WTC11 (cell line): ENCODE measurements around the gene CNOT6L. TPM values are rescaled to one million over a fixed set of nuclear protein-coding genes. Genes with fewer than 3 reads are reported as not detected.

Source experiments
- ATAC-seq: fragments of 200-7000 bp; cut with Tn5 transposase; 2 replicates; pipeline ENCODE4 v1.10.0; 2021; ENCODE audit warnings: mild to moderate bottlenecking, moderate library complexity
- CTCF ChIA-PET: fragments of 300-600 bp; sonication (Branson Sonifier 250); formaldehyde crosslinking; loops from one replicate; lab custom pipeline; 2021; ENCODE audit warnings: antibody characterized with exemption; lab: Charles Lee
- POLR2A ChIA-PET: fragments of 350-600 bp; sonication (Branson Sonifier 250); formaldehyde crosslinking; loops from one replicate; lab custom pipeline; 2021; ENCODE audit warnings: antibody characterized with exemption; lab: Charles Lee
- DNase-seq: peaks from one replicate; pipeline ENCODE4 v3.0.0; 2021; ENCODE audit warnings: low spot score
- H3K27ac Mint-ChIP-seq: 2 replicates; pipeline ENCODE4 v1.8.0; 2021; ENCODE audit warnings: mixed read lengths
- H3K27me3 Mint-ChIP-seq: 2 replicates; pipeline ENCODE4 v1.8.0; 2021; ENCODE audit warnings: low read depth, mild to moderate bottlenecking, moderate library complexity, mixed read lengths
- H3K36me3 Mint-ChIP-seq: 2 replicates; pipeline ENCODE4 v1.8.0; 2021; ENCODE audit warnings: mixed read lengths
- H3K4me1 Mint-ChIP-seq: 2 replicates; pipeline ENCODE4 v1.8.0; 2022; ENCODE audit warnings: mixed read lengths
- H3K4me3 Mint-ChIP-seq: 2 replicates; pipeline ENCODE4 v1.8.0; 2021; ENCODE audit warnings: mild to moderate bottlenecking, moderate library complexity, mixed read lengths
- H3K9me3 Mint-ChIP-seq: 2 replicates; pipeline ENCODE4 v1.8.0; 2021; ENCODE audit warnings: mixed read lengths
- CREM ChIP-seq: sonication (generic); formaldehyde crosslinking; IDR thresholded peaks from 2 replicates; pipeline ENCODE4 v1.8.1; 2022; ENCODE audit warnings: mild to moderate bottlenecking, missing genetic modification reagents, moderate library complexity
- EMX1 ChIP-seq: fragments of 250-450 bp; sonication (Bioruptor Pico); IDR thresholded peaks from 2 replicates; pipeline ENCODE4 v1.8.0; 2021; ENCODE audit warnings: mild to moderate bottlenecking
- IRF2 ChIP-seq: sonication (generic); formaldehyde crosslinking; IDR thresholded peaks from 2 replicates; pipeline ENCODE4 v1.8.0; 2022; ENCODE audit warnings: low read depth, missing genetic modification reagents, borderline replicate concordance
- JAZF1 ChIP-seq: fragments of 250-450 bp; sonication (Bioruptor Pico); IDR thresholded peaks from 2 replicates; pipeline ENCODE4 v1.9.0; 2021; ENCODE audit warnings: moderate library complexity, mild to moderate bottlenecking, inconsistent platforms
- JUN ChIP-seq: sonication (generic); formaldehyde crosslinking; IDR thresholded peaks from 2 replicates; pipeline ENCODE4 v1.8.0; 2023; ENCODE audit warnings: mild to moderate bottlenecking, missing genetic modification reagents
- MXD4 ChIP-seq: fragments of 250-450 bp; sonication (Bioruptor Pico); IDR thresholded peaks from 2 replicates; pipeline ENCODE4 v1.8.0; 2021; ENCODE audit warnings: mild to moderate bottlenecking, moderate library complexity, borderline replicate concordance
- NR1H2 ChIP-seq: sonication (generic); formaldehyde crosslinking; IDR thresholded peaks from 2 replicates; pipeline ENCODE4 v1.9.0; 2021; ENCODE audit warnings: mild to moderate bottlenecking, moderate library complexity, missing genetic modification reagents
- NR3C1 ChIP-seq: sonication (generic); formaldehyde crosslinking; conservative IDR thresholded peaks from 2 replicates; pipeline ENCODE4 v1.8.1; 2023; ENCODE audit warnings: low read depth, mild to moderate bottlenecking, missing genetic modification reagents
- SP1 ChIP-seq: sonication (generic); formaldehyde crosslinking; conservative IDR thresholded peaks from 2 replicates; pipeline ENCODE4 v1.8.1; 2022; ENCODE audit warnings: missing genetic modification reagents
- TCF7 ChIP-seq: sonication (generic); formaldehyde crosslinking; IDR thresholded peaks from 2 replicates; pipeline ENCODE4 v1.8.0; 2022; ENCODE audit warnings: mild to moderate bottlenecking, low read depth, missing genetic modification reagents, moderate library complexity
- TP53 ChIP-seq: sonication (generic); formaldehyde crosslinking; IDR thresholded peaks from 2 replicates; pipeline ENCODE4 v1.8.1; 2023; ENCODE audit warnings: mild to moderate bottlenecking, missing genetic modification reagents
- ZNF138 ChIP-seq: sonication (generic); formaldehyde crosslinking; conservative IDR thresholded peaks from 2 replicates; pipeline ENCODE4 v1.8.1; 2022; ENCODE audit warnings: mild to moderate bottlenecking, moderate library complexity, missing genetic modification reagents
- total RNA-seq: library from RNA; stranded (reverse); gene quantifications from 3 replicates; pipeline ENCODE4 v1.2.3, GENCODE V29; 2021
- TF ChIP-seq, protein P1 (sequence below): sonication (generic); formaldehyde crosslinking; IDR thresholded peaks from 2 replicates; pipeline ENCODE4 v1.8.1; 2023; ENCODE audit warnings: mild to moderate bottlenecking, missing genetic modification reagents, moderate library complexity
- TF ChIP-seq, protein P2 (sequence below): fragments of 250-450 bp; sonication (Bioruptor Pico); IDR thresholded peaks from 2 replicates; pipeline ENCODE4 v1.9.0; 2021; ENCODE audit warnings: moderate library complexity, mild to moderate bottlenecking, inconsistent platforms, borderline replicate concordance
- TF ChIP-seq, protein P3 (sequence below): fragments of 250-450 bp; sonication (Bioruptor Pico); IDR thresholded peaks from 2 replicates; pipeline ENCODE4 v2.1.2; 2022; ENCODE audit warnings: mild to moderate bottlenecking, moderate library complexity
- TF ChIP-seq, protein P4 (sequence below): sonication (generic); formaldehyde crosslinking; IDR thresholded peaks from 2 replicates; pipeline ENCODE4 v1.8.0; 2022; ENCODE audit warnings: mild to moderate bottlenecking, missing genetic modification reagents
- TF ChIP-seq, protein P5 (sequence below): sonication (generic); formaldehyde crosslinking; IDR thresholded peaks from 2 replicates; pipeline ENCODE4 v1.8.1; 2023; ENCODE audit warnings: mild to moderate bottlenecking, missing genetic modification reagents, borderline replicate concordance
- TF ChIP-seq, protein P6 (sequence below): fragments of 200-600 bp; IDR thresholded peaks from 2 replicates; pipeline ENCODE4 v1.8.0; 2022; ENCODE audit warnings: antibody characterized with exemption
- TF ChIP-seq, protein P7 (sequence below): sonication (generic); formaldehyde crosslinking; IDR thresholded peaks from 2 replicates; pipeline ENCODE4 v1.8.0; 2022; ENCODE audit warnings: mild to moderate bottlenecking, missing genetic modification reagents
- TF ChIP-seq, protein P8 (sequence below): sonication (generic); formaldehyde crosslinking; IDR thresholded peaks from 2 replicates; pipeline ENCODE4 v1.8.1; 2023; ENCODE audit warnings: mild to moderate bottlenecking, missing genetic modification reagents, moderate library complexity
- TF ChIP-seq, protein P9 (sequence below): sonication (generic); formaldehyde crosslinking; conservative IDR thresholded peaks from 2 replicates; pipeline ENCODE4 v1.8.1; 2022; ENCODE audit warnings: mild to moderate bottlenecking, missing genetic modification reagents

Gene CNOT6L
- total RNA-seq, 1 experiment from 2014 or later = 21.6 TPM

DNA sequence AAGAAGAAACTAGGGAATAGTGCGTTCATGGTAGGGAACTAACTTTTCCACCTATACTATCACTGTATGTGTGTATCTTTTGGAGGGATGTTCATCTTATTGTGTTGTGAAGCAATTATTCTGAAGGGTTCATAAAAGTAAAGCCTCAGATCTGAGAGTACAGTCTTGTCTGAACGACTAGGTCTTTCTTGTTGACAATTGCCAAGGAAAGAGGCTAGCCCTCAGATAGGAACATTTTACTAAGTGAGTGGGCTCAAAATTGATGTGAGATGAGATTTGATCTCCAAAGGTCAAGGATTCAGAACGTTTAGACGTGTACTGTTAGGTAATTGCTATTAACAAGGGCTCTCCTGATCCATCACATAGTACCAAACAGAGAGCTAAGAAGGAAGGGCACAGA is 15.2 kb upstream of the CNOT6L start:
- DNase-seq = no peak
- H3K9me3 Mint-ChIP-seq = no peaks in the 10 kb centered on the region
- ATAC-seq = no peak
- TF ChIP-seq, protein P1, sequence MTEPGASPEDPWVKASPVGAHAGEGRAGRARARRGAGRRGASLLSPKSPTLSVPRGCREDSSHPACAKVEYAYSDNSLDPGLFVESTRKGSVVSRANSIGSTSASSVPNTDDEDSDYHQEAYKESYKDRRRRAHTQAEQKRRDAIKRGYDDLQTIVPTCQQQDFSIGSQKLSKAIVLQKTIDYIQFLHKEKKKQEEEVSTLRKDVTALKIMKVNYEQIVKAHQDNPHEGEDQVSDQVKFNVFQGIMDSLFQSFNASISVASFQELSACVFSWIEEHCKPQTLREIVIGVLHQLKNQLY (CRISPR knock-in tag) = no peak
- TF ChIP-seq EMX1 (CRISPR knock-in tag) (no peak), NR3C1 (CRISPR knock-in tag) (no peak), TP53 (CRISPR knock-in tag) (no peak), ZNF138 (CRISPR knock-in tag) (no peak), JAZF1 (CRISPR knock-in tag) (no peak), CREM (CRISPR knock-in tag) (no peak), MXD4 (CRISPR knock-in tag) (no peak)
- TF ChIP-seq, protein P2, sequence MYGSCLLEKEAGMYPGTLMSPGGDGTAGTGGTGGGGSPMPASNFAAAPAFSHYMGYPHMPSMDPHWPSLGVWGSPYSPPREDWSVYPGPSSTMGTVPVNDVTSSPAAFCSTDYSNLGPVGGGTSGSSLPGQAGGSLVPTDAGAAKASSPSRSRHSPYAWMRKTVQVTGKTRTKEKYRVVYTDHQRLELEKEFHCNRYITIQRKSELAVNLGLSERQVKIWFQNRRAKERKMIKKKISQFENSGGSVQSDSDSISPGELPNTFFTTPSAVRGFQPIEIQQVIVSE = no peak
- TF ChIP-seq, protein P3, sequence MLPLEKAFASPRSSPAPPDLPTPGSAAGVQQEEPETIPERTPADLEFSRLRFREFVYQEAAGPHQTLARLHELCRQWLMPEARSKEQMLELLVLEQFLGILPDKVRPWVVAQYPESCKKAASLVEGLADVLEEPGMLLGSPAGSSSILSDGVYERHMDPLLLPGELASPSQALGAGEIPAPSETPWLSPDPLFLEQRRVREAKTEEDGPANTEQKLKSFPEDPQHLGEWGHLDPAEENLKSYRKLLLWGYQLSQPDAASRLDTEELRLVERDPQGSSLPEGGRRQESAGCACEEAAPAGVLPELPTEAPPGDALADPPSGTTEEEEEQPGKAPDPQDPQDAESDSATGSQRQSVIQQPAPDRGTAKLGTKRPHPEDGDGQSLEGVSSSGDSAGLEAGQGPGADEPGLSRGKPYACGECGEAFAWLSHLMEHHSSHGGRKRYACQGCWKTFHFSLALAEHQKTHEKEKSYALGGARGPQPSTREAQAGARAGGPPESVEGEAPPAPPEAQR (CRISPR knock-in tag) = no peak
- TF ChIP-seq, protein P4, sequence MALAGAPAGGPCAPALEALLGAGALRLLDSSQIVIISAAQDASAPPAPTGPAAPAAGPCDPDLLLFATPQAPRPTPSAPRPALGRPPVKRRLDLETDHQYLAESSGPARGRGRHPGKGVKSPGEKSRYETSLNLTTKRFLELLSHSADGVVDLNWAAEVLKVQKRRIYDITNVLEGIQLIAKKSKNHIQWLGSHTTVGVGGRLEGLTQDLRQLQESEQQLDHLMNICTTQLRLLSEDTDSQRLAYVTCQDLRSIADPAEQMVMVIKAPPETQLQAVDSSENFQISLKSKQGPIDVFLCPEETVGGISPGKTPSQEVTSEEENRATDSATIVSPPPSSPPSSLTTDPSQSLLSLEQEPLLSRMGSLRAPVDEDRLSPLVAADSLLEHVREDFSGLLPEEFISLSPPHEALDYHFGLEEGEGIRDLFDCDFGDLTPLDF = no peak
- H3K27me3 Mint-ChIP-seq = no peaks in the 10 kb centered on the region
- POLR2A ChIA-PET = no interaction called here
- no peaks in the 10 kb centered on the region for H3K4me1 Mint-ChIP-seq
- CTCF ChIA-PET = no interaction called here
- H3K27ac Mint-ChIP-seq = no peak overlapping the region
- no peak overlapping the region for H3K4me3 Mint-ChIP-seq
- H3K36me3 Mint-ChIP-seq = no peaks in the 10 kb centered on the region

DNA sequence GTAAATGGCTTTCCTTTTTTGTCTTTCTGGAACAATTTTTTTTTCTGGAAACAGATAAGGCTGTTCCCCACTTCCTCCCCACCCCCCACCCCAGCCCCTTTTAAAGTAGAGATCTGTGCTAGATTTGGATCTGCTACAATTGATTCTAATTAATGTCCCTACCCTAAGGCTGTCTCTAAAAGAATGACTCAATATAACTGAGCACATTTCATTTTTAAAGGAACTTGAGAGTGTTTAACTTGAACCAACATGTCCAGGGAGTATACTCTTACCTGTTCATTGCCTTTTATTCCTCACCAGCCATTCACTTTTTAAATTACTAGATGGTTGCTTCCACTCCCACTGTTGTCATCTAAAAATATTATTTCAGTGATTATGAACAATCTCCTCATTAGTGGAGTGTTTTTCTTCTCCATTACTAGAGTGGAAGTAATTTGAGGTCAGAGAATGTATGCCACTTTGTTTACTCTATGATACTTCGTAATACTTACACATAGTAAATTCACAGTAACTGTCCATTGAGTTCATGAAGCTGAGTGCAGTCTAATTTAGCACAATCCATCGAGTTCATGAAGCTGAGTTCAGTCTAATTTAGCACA is 14.1 kb upstream of the CNOT6L start:
- no peaks in the 10 kb centered on the region for H3K27me3 Mint-ChIP-seq
- H3K4me1 Mint-ChIP-seq = no peaks in the 10 kb centered on the region
- no peaks in the 10 kb centered on the region for H3K36me3 Mint-ChIP-seq
- ATAC-seq (no peak), DNase-seq (no peak)
- CTCF ChIA-PET = interaction anchor here (0.6 kb wide), 1 partner anchor 51 kb away, joined by 3 read pairs; no protein-coding TSS in a partner anchor
- TF ChIP-seq, protein P5, sequence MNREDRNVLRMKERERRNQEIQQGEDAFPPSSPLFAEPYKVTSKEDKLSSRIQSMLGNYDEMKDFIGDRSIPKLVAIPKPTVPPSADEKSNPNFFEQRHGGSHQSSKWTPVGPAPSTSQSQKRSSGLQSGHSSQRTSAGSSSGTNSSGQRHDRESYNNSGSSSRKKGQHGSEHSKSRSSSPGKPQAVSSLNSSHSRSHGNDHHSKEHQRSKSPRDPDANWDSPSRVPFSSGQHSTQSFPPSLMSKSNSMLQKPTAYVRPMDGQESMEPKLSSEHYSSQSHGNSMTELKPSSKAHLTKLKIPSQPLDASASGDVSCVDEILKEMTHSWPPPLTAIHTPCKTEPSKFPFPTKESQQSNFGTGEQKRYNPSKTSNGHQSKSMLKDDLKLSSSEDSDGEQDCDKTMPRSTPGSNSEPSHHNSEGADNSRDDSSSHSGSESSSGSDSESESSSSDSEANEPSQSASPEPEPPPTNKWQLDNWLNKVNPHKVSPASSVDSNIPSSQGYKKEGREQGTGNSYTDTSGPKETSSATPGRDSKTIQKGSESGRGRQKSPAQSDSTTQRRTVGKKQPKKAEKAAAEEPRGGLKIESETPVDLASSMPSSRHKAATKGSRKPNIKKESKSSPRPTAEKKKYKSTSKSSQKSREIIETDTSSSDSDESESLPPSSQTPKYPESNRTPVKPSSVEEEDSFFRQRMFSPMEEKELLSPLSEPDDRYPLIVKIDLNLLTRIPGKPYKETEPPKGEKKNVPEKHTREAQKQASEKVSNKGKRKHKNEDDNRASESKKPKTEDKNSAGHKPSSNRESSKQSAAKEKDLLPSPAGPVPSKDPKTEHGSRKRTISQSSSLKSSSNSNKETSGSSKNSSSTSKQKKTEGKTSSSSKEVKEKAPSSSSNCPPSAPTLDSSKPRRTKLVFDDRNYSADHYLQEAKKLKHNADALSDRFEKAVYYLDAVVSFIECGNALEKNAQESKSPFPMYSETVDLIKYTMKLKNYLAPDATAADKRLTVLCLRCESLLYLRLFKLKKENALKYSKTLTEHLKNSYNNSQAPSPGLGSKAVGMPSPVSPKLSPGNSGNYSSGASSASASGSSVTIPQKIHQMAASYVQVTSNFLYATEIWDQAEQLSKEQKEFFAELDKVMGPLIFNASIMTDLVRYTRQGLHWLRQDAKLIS = no peak
- TF ChIP-seq IRF2 (CRISPR knock-in tag) (no peak), NR1H2 (CRISPR knock-in tag) (no peak), TCF7 (CRISPR knock-in tag) (no peak), JUN (CRISPR knock-in tag) (no peak), SP1 (CRISPR knock-in tag) (no peak)
- TF ChIP-seq, protein P6, sequence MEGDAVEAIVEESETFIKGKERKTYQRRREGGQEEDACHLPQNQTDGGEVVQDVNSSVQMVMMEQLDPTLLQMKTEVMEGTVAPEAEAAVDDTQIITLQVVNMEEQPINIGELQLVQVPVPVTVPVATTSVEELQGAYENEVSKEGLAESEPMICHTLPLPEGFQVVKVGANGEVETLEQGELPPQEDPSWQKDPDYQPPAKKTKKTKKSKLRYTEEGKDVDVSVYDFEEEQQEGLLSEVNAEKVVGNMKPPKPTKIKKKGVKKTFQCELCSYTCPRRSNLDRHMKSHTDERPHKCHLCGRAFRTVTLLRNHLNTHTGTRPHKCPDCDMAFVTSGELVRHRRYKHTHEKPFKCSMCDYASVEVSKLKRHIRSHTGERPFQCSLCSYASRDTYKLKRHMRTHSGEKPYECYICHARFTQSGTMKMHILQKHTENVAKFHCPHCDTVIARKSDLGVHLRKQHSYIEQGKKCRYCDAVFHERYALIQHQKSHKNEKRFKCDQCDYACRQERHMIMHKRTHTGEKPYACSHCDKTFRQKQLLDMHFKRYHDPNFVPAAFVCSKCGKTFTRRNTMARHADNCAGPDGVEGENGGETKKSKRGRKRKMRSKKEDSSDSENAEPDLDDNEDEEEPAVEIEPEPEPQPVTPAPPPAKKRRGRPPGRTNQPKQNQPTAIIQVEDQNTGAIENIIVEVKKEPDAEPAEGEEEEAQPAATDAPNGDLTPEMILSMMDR = no peak
- TF ChIP-seq, protein P7, sequence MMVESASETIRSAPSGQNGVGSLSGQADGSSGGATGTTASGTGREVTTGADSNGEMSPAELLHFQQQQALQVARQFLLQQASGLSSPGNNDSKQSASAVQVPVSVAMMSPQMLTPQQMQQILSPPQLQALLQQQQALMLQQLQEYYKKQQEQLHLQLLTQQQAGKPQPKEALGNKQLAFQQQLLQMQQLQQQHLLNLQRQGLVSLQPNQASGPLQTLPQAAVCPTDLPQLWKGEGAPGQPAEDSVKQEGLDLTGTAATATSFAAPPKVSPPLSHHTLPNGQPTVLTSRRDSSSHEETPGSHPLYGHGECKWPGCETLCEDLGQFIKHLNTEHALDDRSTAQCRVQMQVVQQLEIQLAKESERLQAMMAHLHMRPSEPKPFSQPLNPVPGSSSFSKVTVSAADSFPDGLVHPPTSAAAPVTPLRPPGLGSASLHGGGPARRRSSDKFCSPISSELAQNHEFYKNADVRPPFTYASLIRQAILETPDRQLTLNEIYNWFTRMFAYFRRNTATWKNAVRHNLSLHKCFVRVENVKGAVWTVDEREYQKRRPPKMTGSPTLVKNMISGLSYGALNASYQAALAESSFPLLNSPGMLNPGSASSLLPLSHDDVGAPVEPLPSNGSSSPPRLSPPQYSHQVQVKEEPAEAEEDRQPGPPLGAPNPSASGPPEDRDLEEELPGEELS (CRISPR knock-in tag) = no peak
- TF ChIP-seq, protein P8, sequence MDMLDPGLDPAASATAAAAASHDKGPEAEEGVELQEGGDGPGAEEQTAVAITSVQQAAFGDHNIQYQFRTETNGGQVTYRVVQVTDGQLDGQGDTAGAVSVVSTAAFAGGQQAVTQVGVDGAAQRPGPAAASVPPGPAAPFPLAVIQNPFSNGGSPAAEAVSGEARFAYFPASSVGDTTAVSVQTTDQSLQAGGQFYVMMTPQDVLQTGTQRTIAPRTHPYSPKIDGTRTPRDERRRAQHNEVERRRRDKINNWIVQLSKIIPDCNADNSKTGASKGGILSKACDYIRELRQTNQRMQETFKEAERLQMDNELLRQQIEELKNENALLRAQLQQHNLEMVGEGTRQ = no peak
- TF ChIP-seq, protein P9, sequence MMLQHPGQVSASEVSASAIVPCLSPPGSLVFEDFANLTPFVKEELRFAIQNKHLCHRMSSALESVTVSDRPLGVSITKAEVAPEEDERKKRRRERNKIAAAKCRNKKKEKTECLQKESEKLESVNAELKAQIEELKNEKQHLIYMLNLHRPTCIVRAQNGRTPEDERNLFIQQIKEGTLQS (CRISPR knock-in tag) = no peak
- POLR2A ChIA-PET = no interaction called here
- no peak overlapping the region for H3K27ac Mint-ChIP-seq
- no peak overlapping the region for H3K4me3 Mint-ChIP-seq
- no peaks in the 10 kb centered on the region for H3K9me3 Mint-ChIP-seq
